IMR-90 (cell line): ENCODE results near the gene EP300. TPM values are rescaled to one million over a fixed set of nuclear protein-coding genes. Genes with fewer than 3 reads are reported as not detected.
"Not testable (repeated sequence)": the region's sequence is repeated elsewhere in the genome, so short reads cannot be mapped to it uniquely, and the experiment has no call there.

Experiments used
- ATAC-seq: fragments of 200-7000 bp; cut with Tn5 transposase; 2 replicates; pipeline ENCODE4 v1.9.1; 2020; ENCODE audit warnings: low read depth, mild to moderate bottlenecking, moderate library complexity
- BruUV-seq: library from RNA; stranded (reverse); fragments of 400-500 nt; replicated peaks from 2 replicates; lab custom pipeline; 2021; lab: Mats Ljungman, UMichigan
- CTCF ChIA-PET: fragments of 300-600 bp; formaldehyde crosslinking; extraction: SDS; loops from one replicate; lab custom pipeline; 2021; ENCODE audit warnings: antibody characterized with exemption; lab: Yijun Ruan, JAX
- POLR2A ChIA-PET: fragments of 300-600 bp; sonication (Branson Sonifier 250); formaldehyde crosslinking; loops from one replicate; lab custom pipeline; 2022; ENCODE audit warnings: antibody characterized with exemption; ENCODE audit not compliant: unreplicated experiment; lab: Charles Lee
- DNase-seq: peaks from one replicate; pipeline ENCODE4 v3.0.0; 2013
- H2AFZ ChIP-seq: replicated peaks from 2 replicates; pipeline ENCODE3; 2013; ENCODE audit warnings: low read length, mild to moderate bottlenecking; ENCODE audit not compliant: poor library complexity
- H2AK5ac ChIP-seq: 2 replicates; pipeline ENCODE4 v1.6.1; 2013; ENCODE audit warnings: low read depth, low read length, inconsistent platforms
- H2AK9ac ChIP-seq: replicated peaks from 2 replicates; pipeline ENCODE3; 2013; ENCODE audit warnings: mild to moderate bottlenecking, low read depth, low read length, moderate library complexity; ENCODE audit not compliant: poor library complexity
- H2BK120ac ChIP-seq: 2 replicates; pipeline ENCODE4 v1.6.1; 2013; ENCODE audit warnings: low read depth, low read length, inconsistent platforms
- H2BK15ac ChIP-seq: 3 replicates; pipeline ENCODE4 v1.6.1; 2013; ENCODE audit warnings: low read depth, low read length, inconsistent platforms
- H2BK20ac ChIP-seq: 2 replicates; pipeline ENCODE4 v1.6.1; 2013; ENCODE audit warnings: low read depth, mild to moderate bottlenecking, inconsistent platforms, low read length, moderate library complexity
- H2BK5ac ChIP-seq: 2 replicates; pipeline ENCODE4 v1.6.1; 2013; ENCODE audit warnings: mild to moderate bottlenecking, low read depth, low read length, inconsistent platforms; ENCODE audit not compliant: poor library complexity, severe bottlenecking
- H3K14ac ChIP-seq: replicated peaks from 2 replicates; pipeline ENCODE4 v1.6.1; 2013; ENCODE audit warnings: low read depth, low read length, inconsistent platforms
- H3K18ac ChIP-seq: 2 replicates; pipeline ENCODE4 v1.6.1; 2013; ENCODE audit warnings: low read depth, low read length, control low read depth
- H3K23ac ChIP-seq: 2 replicates; pipeline ENCODE4 v1.6.1; 2013; ENCODE audit warnings: low read depth, low read length, inconsistent platforms
- H3K27ac ChIP-seq: 2 replicates; pipeline ENCODE4 v1.5.1; 2013; ENCODE audit warnings: mild to moderate bottlenecking, control low read depth, low read length; ENCODE audit not compliant: insufficient read depth
- H3K27me3 ChIP-seq: 2 replicates; pipeline ENCODE4 v1.6.1; 2013; ENCODE audit warnings: low read length; ENCODE audit not compliant: control insufficient read depth, insufficient read depth
- H3K36me3 ChIP-seq: 2 replicates; pipeline ENCODE4 v1.6.1; 2013; ENCODE audit warnings: low read length, mixed read lengths; ENCODE audit not compliant: control insufficient read depth, insufficient read depth
- H3K4ac ChIP-seq: 2 replicates; pipeline ENCODE4 v1.6.1; 2013; ENCODE audit warnings: low read depth, low read length, inconsistent platforms
- H3K4me1 ChIP-seq: 2 replicates; pipeline ENCODE4 v1.6.1; 2013; ENCODE audit warnings: low read length, mixed read lengths; ENCODE audit not compliant: control insufficient read depth, insufficient read depth
- H3K4me2 ChIP-seq: 2 replicates; pipeline ENCODE4 v1.6.1; 2013; ENCODE audit warnings: low read depth, mild to moderate bottlenecking, control low read depth, low read length, moderate library complexity
- H3K4me3 ChIP-seq: 2 replicates; pipeline ENCODE4 v1.5.1; 2013; ENCODE audit warnings: low read depth, mild to moderate bottlenecking, control low read depth, low read length, moderate library complexity; ENCODE audit not compliant: insufficient read depth
- H3K56ac ChIP-seq: 2 replicates; pipeline ENCODE4 v1.6.1; 2013; ENCODE audit warnings: low read length, inconsistent platforms; ENCODE audit not compliant: insufficient read depth; ENCODE audit errors: extremely low read depth
- H3K79me1 ChIP-seq, 2 experiments: 2 replicates each; pipeline ENCODE4 v1.6.1; 2013; ENCODE audit warnings: low read length in 2 of 2, inconsistent platforms in 1 of 2, low read depth in 1 of 2
- H3K9ac ChIP-seq: 2 replicates; pipeline ENCODE4 v1.6.1; 2013; ENCODE audit warnings: low read depth, low read length, control low read depth
- H3K9me1 ChIP-seq: 2 replicates; pipeline ENCODE4 v1.6.1; 2013; ENCODE audit warnings: low read length, inconsistent platforms; ENCODE audit not compliant: insufficient read depth
- H3K9me3 ChIP-seq: 2 replicates; pipeline ENCODE4 v1.6.1; 2013; ENCODE audit warnings: low read length; ENCODE audit not compliant: control insufficient read depth, insufficient read depth
- H4K20me1 ChIP-seq: 2 replicates; pipeline ENCODE4 v1.6.1; 2013; ENCODE audit warnings: low read length, inconsistent platforms; ENCODE audit not compliant: insufficient read depth
- H4K5ac ChIP-seq: 2 replicates; pipeline ENCODE4 v1.6.1; 2013; ENCODE audit warnings: mild to moderate bottlenecking, low read depth, low read length, control low read depth
- H4K8ac ChIP-seq, 2 experiments: 2 replicates each; pipeline ENCODE4 v1.6.1; 2013; ENCODE audit warnings: low read depth in 2 of 2, low read length in 2 of 2, control low read depth in 1 of 2, inconsistent platforms in 1 of 2
- H4K91ac ChIP-seq: 2 replicates; pipeline ENCODE4 v1.6.1; 2013; ENCODE audit warnings: low read depth, low read length, inconsistent platforms; ENCODE audit not compliant: insufficient read depth
- CEBPB ChIP-seq: IDR thresholded peaks from 2 replicates; pipeline ENCODE4 v1.6.1; 2012; ENCODE audit warnings: low read depth, low read length, improper control_type of control experiment
- ELK1 ChIP-seq: fragments of 150-350 bp; IDR thresholded peaks from 2 replicates; pipeline ENCODE4 v1.6.1; 2016; ENCODE audit warnings: low read depth, mild to moderate bottlenecking, low read length, moderate library complexity, borderline replicate concordance
- WGBS, 2 experiments: methylation state at CpG; one replicate each; pipeline versions ENCODE4 v1.1.5 to v1.1.7; 2013; ENCODE audit warnings: missing lambda C conversion rate in 2 of 2; ENCODE audit not compliant: insufficient read length in 1 of 2; ENCODE audit errors: extremely low coverage in 2 of 2; 5-methylcytosine and 5-hydroxymethylcytosine counted together
- dilution Hi-C: fragments of 300-500 bp; cut with HindIII; formaldehyde crosslinking; loops from one replicate; pipeline ENCODE4 v1.14.3; 2018; ENCODE audit warnings: low sequenced_read_pairs; ENCODE audit not compliant: unreplicated experiment
- in situ Hi-C: fragments of 300-500 bp; cut with MboI; formaldehyde crosslinking; loops from 3 replicates; pipeline ENCODE4 v1.14.3; 2019; ENCODE audit warnings: low sequenced_read_pairs, inconsistent platforms, mixed read lengths
- intact Hi-C: fragments of 100-400 bp; cut with micrococcal nuclease; formaldehyde crosslinking; loops from 2 replicates; pipeline ENCODE4 v1.10.0; 2022
- polyA plus RNA-seq, 3 experiments: library from polyadenylated mRNA; depleted of rRNA; stranded (reverse); fragments of >200 nt; gene quantifications; 2 replicates each; pipeline ENCODE4 v1.2.3, GENCODE V29; 2012; ENCODE audit warnings: low replicate concordance in 1 of 3
- total RNA-seq: library from RNA; depleted of rRNA; stranded (reverse); fragments of >200 nt; gene quantifications from 2 replicates; pipeline ENCODE4 v1.2.3, GENCODE V29; 2012

The EP300 gene
- total and polyA plus RNA-seq, 2 of the 4 experiments (the other 2 are of a cell fraction) = 23.3 to 27.4 TPM

GRCh38 chr22:41047801-41048211, 44.6 kb upstream of the EP300 start:
- Histone ChIP-seq H4K91ac (no peak overlapping the region), H3K4me3 (no peak overlapping the region), H2AK9ac (no peak overlapping the region), H2AK5ac (peak overlapping the region; percentile 44; the same call in 1 of the 2 replicates), H4K20me1 (0 out of 2 replicates have a peak, but pooled peaks cover under 1% of the 10 kb centered on the region), H3K9me1 (peaks cover 11% of the 10 kb centered on the region), H3K36me3 (no peaks in the 10 kb centered on the region), H4K8ac (no peak overlapping the region), H4K5ac (no peak overlapping the region; the same call in 1 of the 2 replicates), H3K23ac (no peak overlapping the region), H3K4me1 (peaks cover 11% of the 10 kb centered on the region; the same call in 1 of the 2 replicates), H2BK120ac (no peak overlapping the region), H2AFZ (peak overlapping the region; percentile 32), H3K9ac (no peak overlapping the region), H3K9me3 (no peaks in the 10 kb centered on the region), H2BK20ac (no peak overlapping the region), H3K18ac (no peak overlapping the region; the same call in 1 of the 2 replicates), H3K27ac (peak overlapping the region; percentile 66; the same call in 1 of the 2 replicates), H3K14ac (no peak overlapping the region), H3K56ac (no peak overlapping the region), H3K27me3 (no peaks in the 10 kb centered on the region), H2BK5ac (no peak overlapping the region), H3K4me2 (peak overlapping the region; percentile 48; the same call in 1 of the 2 replicates), H2BK15ac (no peak overlapping the region), H3K79me1 (no peaks in the 10 kb centered on the region), H3K4ac (no peak overlapping the region)
- WGBS, 2 experiments = no CpG with 5 or more reads among the region's 3 CpGs
- dilution Hi-C loops = no loop called here
- TF ChIP-seq CEBPB (0 out of 2 replicates have a peak, but pooled peaks have one; percentile 32), ELK1 (no peak)
- intact Hi-C loops = loop anchor here (2.0 kb wide), 1 partner anchor 19 kb away; no protein-coding TSS in a partner anchor
- DNase-seq = peak; percentile 20
- in situ Hi-C loops = no loop called here
- peak; percentile 21; the same call in 1 of the 2 replicates for ATAC-seq
- POLR2A ChIA-PET = no interaction called here
- CTCF ChIA-PET = no interaction called here
- no TSS peak for BruUV-seq

- in situ Hi-C loops, DNase-seq, H4K20me1 ChIP-seq, H2AK5ac ChIP-seq, POLR2A ChIA-PET, H3K9me3 ChIP-seq, H3K14ac ChIP-seq, H3K18ac ChIP-seq, H2BK20ac ChIP-seq, dilution Hi-C loops, H3K23ac ChIP-seq, H3K27me3 ChIP-seq, H4K5ac ChIP-seq, ATAC-seq, BruUV-seq, H3K56ac ChIP-seq, H2BK15ac ChIP-seq, H3K36me3 ChIP-seq, H3K4me3 ChIP-seq, H2AK9ac ChIP-seq, H3K79me1 ChIP-seq, CTCF ChIA-PET, H3K9ac ChIP-seq: not testable (repeated sequence)
- peak overlapping the region; percentile 97 for H2AFZ ChIP-seq
- H3K27ac ChIP-seq = peak overlapping the region; percentile 31; the same call in 1 of the 2 replicates
- 0 out of 2 replicates have a peak overlapping the region, but pooled peaks have one; percentile 5 for H2BK120ac ChIP-seq
- H3K9me1 ChIP-seq = peaks cover 15% of the 10 kb centered on the region
- H3K4me2 ChIP-seq = peak overlapping the region; percentile 45
- 0 out of 2 replicates have a peak overlapping the region, but pooled peaks have one; percentile 8 for H4K91ac ChIP-seq
- H4K8ac ChIP-seq = peak overlapping the region; percentile 57 to 80; a peak in 1 of 4 replicates
- intact Hi-C loops = loop anchor here (2.0 kb wide), 1 partner anchor 20 kb away; no protein-coding TSS in a partner anchor
- peak overlapping the region; percentile 2 for H2BK5ac ChIP-seq
- 91% methylated on average over 8 of the region's 12 CpGs; no CpG with 5 or more reads in 1 of the 2 experiments for WGBS, 2 experiments
- peaks cover 14% of the 10 kb centered on the region; the same call in 1 of the 2 replicates for H3K4me1 ChIP-seq
- H3K4ac ChIP-seq = peak overlapping the region; percentile 2; the same call in 1 of the 2 replicates
Measured at GRCh38 chr22:41048345-41048744, 44.0 kb upstream of the EP300 start.
